GM18499 (cell line): ENCODE measurements around the gene CABP4.

ENCODE experiments used
- ATAC-seq: cut with Tn5 transposase; IDR thresholded peaks from one replicate; pipeline ENCODE4 v1.9.1; 2021; ENCODE audit warnings: moderate number of reproducible peaks; ENCODE audit not compliant: insufficient read depth, unreplicated experiment

The CABP4 gene

DNA sequence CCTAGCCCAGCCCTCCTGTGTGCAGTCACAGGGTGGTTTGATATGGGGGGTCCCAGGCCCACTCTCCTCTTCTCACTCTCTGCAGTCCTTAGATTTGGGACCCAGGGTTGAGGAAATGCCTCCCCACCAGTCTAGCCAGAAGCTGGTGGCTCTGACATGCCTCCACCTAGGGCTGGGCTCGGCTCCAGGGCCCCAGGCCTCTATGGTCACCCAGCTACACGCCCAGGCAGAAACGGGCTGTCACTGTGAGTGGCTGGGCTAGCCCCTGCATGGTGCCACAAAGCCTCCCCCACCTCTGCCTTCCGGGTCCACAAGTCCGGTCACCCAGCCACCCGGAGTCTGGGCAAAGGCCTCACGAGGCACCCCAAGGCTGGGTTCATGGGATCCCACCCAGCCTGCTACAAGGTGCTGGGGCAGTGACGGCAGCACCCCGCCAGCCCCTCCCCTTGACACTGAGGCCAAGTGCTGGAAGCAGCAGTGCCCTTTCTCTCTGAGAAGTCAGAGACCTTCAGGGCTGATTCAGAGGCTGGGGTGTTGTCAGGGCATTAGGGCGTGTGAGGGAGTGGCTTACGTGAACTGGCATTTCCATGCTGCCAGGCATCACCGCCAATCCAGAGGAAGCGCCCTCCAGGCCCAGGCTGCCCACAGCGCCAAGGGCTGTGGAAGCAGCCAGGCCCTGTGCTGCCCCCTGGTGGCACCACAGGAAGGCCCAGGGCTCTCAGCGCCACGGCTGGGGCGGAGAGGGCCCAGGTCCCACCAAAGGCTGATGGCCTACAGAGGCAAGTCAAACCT is 50.6 kb downstream of the CABP4 start:
- ATAC-seq: no peak

DNA sequence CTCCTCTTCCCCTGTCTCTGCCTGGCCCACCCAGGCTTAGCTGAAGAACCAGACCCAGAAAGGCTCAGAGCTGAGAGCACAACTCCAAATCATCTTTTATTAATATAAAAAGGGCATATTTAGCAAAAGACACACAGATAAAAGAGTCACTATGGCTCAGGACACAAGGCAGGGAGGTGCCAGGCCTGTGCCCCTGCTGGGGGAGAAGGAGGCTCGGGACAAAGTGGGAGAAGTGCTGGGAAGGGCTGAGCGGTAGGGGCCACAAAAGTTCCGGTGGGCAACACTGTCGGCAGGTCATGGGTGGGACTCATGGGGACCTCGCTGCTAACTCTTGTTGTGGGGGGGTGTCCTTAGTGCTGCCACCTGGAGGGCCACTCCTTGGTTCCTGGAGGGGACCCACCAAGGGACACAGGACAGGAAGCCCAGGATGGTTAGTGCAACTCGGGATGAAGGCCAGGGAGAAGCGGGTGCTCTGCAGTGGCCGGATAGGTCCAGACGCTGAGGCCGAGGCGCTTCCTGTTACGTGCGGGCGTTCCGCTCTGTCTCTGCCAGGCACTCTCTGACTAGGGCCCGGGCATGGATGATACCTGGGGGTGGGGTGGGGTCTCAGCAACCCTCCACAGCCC is 51.4 kb downstream of the CABP4 start:
- ATAC-seq: no peak

DNA sequence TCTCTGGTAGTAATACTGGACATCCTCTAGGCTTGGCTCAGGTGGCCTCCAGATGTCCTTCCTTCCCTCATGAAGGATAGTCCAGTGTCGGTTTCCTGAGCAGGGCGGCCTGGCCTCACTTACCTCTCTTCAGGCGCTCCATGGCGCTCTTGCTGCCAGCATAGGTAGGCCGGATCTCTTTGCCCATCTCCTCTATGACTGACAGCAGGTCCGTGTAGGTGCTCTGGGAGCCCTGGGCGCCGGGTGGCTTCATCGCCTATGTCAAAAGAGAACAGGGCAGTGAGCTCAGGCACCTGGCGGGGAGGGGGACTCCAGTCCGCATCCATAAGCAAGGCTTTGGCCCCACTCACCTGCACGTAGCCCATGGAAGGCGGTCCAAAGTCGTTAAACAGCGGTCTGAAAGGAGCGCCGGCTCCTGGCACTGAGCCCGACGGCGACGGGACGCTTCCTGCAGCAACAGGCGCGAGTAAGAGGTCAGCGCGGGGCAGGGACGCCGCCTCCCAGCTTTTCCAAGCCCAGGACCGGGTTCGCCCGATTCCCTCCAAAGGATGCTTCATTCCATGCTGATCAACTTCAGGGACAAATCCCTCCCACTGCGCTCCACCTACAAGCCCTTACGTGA is 52.2 kb downstream of the CABP4 start:
- no peak for ATAC-seq

DNA sequence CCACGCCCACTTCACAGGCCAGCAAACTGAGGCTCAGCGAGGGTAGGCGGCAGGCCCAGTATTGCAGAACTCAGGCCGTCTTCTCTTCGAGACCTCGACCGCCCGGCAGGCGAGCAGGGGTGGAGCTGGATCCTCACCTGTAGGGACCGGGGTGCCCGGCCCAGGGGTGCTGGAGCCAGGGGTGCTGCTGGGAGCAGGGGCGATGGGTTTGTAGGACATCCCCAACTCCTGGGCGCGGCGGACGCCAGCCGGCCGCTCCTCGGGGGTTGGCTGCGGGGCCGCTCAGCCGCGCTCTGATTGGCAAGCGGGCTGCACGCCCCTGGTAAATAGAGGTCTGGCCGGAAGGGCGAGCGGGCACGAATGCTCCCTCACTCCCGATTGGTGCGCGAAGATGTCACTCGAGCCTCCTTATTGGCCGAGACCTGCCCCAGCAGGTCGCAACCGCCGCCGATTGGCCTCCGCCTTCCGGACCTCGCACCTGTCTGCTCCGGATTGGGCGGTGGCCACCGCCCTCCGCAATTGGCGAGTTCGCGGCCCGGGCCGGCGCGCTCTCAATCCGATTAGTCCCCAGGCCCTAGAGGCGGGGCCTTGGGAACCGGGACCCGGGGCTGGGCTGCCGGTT is 52.8 kb downstream of the CABP4 start, which contains the start of gene CDK2AP2:
CDK2AP2 (minus strand) TSS at position 299 of the 622 bp plus-strand sequence; CDS start at position 219, 80 bp downstream.
- ATAC-seq: peak; percentile 63

DNA sequence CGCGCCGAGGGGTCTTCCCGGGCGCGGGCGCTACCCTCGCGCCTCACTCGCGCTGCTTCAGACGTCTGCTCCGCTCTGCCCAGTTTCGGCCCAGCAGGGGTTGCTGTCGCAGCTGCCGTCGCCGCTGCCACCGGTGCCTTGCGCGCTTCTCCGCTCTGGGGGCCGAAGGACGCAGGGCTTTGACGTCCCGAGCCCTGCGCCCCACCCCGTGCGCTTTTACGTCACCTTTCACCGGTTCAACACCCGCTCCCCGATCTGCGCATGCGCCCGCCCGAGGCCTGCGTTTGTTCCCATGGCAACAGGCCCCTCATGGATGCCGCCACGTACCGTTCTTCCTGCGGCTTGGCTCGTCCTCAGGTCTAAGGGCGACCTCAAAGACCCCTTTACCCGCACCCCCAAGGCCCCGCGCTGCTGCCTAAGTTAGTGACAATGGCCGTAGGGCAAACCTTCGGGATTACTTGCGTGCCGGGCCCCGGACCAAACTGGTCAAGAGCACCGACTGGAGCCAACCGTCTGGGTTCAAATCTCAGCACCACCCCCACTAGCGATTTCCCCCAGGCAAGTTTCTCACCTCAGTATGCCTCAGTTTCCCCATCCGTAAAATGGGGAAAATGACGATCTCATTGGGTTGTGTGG is 53.5 kb downstream of the CABP4 start:
- peak; percentile 32 for ATAC-seq

DNA sequence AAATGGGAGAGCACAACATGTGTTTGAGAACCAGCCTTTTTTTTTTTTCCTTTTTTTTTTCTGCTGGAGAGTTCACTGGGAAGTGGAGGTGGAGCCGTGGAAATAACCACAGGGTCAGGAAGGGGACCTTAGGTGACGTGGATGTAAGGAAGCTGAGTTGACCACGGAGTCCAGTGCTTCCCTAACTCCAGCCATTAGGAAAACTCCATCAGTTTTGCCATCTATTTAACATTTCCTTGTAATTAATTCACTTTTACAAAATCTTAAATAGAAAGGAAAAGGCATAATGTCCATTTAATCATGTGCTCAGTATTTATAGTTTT is 54.8 kb downstream of the CABP4 start:
- ATAC-seq: no peak
